ENCODE measurements around the gene RAPGEF6.
"Not testable (repeated sequence)": the region's sequence is repeated elsewhere in the genome, so short reads cannot be mapped to it uniquely, and the experiment has no call there.

RAPGEF6 gene

DNA sequence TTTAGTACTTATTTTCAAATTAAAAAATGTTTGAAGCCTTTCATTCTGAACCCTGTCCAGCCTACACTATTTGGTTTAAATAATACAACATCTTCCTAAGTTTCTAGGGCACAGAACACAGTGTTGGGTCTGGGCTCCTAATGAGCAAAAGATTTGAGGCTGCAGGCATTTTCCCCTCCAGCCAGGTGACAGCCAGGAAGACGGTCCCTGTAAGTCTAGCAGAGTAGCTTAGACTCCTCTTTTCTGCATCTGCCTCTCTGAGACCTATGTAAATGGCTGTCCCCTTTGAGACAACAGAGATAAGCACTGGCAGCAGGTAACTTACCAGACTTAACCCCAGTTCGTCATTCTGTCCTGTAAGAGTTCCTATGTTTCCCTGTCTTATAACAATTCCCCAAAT lies 229.4 kb downstream of the RAPGEF6 start:
- Histone ChIP-seq H3K4me3 (replicated peaks; ENCODE audit: insufficient read depth, low read length) (no peak overlapping the region), H3K27ac (replicated peaks) (no peak overlapping the region), H3K27me3 (ENCODE audit: insufficient read depth, poor library complexity, severe bottlenecking) (no peaks in the 10 kb centered on the region)
- DNase-seq (ENCODE audit: low read depth in 1 of 2, low spot score in 1 of 2), result no peak
- TF ChIP-seq, protein P1, sequence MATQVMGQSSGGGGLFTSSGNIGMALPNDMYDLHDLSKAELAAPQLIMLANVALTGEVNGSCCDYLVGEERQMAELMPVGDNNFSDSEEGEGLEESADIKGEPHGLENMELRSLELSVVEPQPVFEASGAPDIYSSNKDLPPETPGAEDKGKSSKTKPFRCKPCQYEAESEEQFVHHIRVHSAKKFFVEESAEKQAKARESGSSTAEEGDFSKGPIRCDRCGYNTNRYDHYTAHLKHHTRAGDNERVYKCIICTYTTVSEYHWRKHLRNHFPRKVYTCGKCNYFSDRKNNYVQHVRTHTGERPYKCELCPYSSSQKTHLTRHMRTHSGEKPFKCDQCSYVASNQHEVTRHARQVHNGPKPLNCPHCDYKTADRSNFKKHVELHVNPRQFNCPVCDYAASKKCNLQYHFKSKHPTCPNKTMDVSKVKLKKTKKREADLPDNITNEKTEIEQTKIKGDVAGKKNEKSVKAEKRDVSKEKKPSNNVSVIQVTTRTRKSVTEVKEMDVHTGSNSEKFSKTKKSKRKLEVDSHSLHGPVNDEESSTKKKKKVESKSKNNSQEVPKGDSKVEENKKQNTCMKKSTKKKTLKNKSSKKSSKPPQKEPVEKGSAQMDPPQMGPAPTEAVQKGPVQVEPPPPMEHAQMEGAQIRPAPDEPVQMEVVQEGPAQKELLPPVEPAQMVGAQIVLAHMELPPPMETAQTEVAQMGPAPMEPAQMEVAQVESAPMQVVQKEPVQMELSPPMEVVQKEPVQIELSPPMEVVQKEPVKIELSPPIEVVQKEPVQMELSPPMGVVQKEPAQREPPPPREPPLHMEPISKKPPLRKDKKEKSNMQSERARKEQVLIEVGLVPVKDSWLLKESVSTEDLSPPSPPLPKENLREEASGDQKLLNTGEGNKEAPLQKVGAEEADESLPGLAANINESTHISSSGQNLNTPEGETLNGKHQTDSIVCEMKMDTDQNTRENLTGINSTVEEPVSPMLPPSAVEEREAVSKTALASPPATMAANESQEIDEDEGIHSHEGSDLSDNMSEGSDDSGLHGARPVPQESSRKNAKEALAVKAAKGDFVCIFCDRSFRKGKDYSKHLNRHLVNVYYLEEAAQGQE (IDR thresholded peaks at IDR 0.05; ENCODE audit: insufficient replicate concordance, low read depth), result no peak
- TF ChIP-seq SPI1 (IDR thresholded peaks at IDR 0.05; ENCODE audit: borderline replicate concordance, low read depth), result no peak
- TF ChIP-seq GABPA (IDR thresholded peaks at IDR 0.05; ENCODE audit: low read depth), result no peak
- TF ChIP-seq, protein P2, sequence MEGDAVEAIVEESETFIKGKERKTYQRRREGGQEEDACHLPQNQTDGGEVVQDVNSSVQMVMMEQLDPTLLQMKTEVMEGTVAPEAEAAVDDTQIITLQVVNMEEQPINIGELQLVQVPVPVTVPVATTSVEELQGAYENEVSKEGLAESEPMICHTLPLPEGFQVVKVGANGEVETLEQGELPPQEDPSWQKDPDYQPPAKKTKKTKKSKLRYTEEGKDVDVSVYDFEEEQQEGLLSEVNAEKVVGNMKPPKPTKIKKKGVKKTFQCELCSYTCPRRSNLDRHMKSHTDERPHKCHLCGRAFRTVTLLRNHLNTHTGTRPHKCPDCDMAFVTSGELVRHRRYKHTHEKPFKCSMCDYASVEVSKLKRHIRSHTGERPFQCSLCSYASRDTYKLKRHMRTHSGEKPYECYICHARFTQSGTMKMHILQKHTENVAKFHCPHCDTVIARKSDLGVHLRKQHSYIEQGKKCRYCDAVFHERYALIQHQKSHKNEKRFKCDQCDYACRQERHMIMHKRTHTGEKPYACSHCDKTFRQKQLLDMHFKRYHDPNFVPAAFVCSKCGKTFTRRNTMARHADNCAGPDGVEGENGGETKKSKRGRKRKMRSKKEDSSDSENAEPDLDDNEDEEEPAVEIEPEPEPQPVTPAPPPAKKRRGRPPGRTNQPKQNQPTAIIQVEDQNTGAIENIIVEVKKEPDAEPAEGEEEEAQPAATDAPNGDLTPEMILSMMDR (IDR thresholded peaks at IDR 0.05; ENCODE audit: insufficient read depth, low read length), result no peak
- TF ChIP-seq POLR2AphosphoS5 (IDR thresholded peaks at IDR 0.05; ENCODE audit: low read depth), result no peak

DNA sequence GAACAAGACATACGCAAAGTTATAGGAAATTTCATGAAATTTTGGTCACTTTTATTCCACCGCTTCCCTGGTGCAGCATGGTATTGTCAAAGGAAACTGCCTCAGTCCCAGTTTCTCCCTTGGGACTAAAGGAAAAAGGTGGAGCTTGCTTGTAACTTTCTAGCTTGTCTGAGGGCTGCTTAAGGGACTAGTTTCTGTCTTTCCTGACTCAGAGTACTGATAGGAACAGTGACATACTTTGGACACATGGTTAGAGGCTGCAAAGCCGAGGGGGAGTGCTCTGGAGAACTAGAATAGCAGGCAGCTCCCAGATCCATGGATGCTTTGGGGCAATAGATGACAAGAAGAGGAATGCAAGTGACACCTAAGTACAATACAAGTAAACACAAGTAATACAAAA lies 234.4 kb downstream of the RAPGEF6 start:
- TF ChIP-seq POLR2AphosphoS5 (IDR thresholded peaks at IDR 0.05; ENCODE audit: low read depth) (no peak), GABPA (IDR thresholded peaks at IDR 0.05; ENCODE audit: low read depth) (no peak), SPI1 (IDR thresholded peaks at IDR 0.05; ENCODE audit: borderline replicate concordance, low read depth) (no peak)
- TF ChIP-seq, protein P2 (IDR thresholded peaks at IDR 0.05; ENCODE audit: insufficient read depth, low read length), result no peak
- TF ChIP-seq, protein P1 (IDR thresholded peaks at IDR 0.05; ENCODE audit: insufficient replicate concordance, low read depth), result no peak
- Histone ChIP-seq H3K27ac (replicated peaks) (no peak overlapping the region), H3K4me3 (replicated peaks; ENCODE audit: insufficient read depth, low read length) (no peak overlapping the region), H3K27me3 (ENCODE audit: insufficient read depth, poor library complexity, severe bottlenecking) (no peaks in the 10 kb centered on the region)
- no peak for DNase-seq (ENCODE audit: low read depth in 1 of 2, low spot score in 1 of 2)

DNA sequence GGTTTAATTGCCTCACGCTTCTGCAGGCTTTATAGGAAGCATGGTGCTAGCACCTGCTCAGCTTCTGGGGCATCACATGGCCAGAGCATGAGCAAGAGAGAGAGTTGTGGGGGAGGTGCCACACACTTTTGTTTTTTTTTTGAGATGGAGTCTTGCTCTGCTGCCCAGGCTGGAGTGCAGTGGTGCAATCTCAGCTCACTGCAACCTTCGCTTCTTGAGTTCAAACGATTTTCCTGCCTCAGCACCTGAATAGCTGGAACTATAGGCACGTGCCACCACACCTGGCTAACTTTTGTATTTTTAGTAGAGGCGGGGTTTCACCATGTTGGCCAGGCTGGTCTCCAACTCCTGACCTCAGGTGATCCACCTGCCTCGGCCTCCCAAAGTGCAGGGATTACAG lies 236.0 kb downstream of the RAPGEF6 start:
- DNase-seq (ENCODE audit: low read depth in 1 of 2, low spot score in 1 of 2); H3K4me3 ChIP-seq (replicated peaks; ENCODE audit: insufficient read depth, low read length); H3K27me3 ChIP-seq (ENCODE audit: insufficient read depth, poor library complexity, severe bottlenecking); H3K27ac ChIP-seq (replicated peaks): not testable (repeated sequence)

DNA sequence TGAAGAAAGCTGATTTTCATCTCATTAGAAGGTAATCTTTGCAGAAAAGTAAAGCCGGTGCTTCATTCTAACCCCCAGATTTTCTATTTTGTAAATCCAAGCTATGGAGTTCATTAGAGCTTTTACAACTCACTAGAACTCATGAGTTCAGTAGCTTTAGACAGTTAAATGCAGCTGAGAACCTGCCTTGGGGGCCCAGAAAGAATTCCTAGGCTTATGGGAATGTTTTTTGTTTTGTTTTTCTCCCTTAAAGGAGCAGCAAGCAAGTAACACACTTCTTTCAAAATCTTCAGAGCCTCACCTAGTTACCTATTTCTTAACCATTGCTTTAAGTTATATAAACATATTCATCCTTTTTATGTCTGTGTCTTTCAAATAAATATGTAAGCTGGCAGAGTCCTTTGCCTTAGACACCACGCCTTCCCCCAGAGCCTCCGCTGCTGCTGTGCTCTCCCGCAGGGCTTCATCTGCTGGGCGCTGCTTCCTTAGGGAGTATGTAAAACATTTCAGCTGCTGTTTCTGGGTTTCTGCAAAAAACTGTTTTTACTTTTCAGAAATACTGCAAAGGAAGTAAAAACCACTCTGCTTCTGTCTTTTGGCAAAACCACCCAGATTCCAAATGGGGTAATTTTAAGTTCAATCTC lies 238.3 kb downstream of the RAPGEF6 start:
- Histone ChIP-seq H3K4me3 (replicated peaks; ENCODE audit: insufficient read depth, low read length) (no peak overlapping the region), H3K27me3 (ENCODE audit: insufficient read depth, poor library complexity, severe bottlenecking) (no peaks in the 10 kb centered on the region), H3K27ac (replicated peaks) (no peak overlapping the region)
- no peak for DNase-seq (ENCODE audit: low read depth in 1 of 2, low spot score in 1 of 2)
- no peak for TF ChIP-seq SPI1 (IDR thresholded peaks at IDR 0.05; ENCODE audit: borderline replicate concordance, low read depth)
- no peak for TF ChIP-seq GABPA (IDR thresholded peaks at IDR 0.05; ENCODE audit: low read depth)
- TF ChIP-seq POLR2AphosphoS5 (IDR thresholded peaks at IDR 0.05; ENCODE audit: low read depth), result no peak
- TF ChIP-seq, protein P1 (IDR thresholded peaks at IDR 0.05; ENCODE audit: insufficient replicate concordance, low read depth), result no peak
- TF ChIP-seq, protein P2 (IDR thresholded peaks at IDR 0.05; ENCODE audit: insufficient read depth, low read length), result no peak
